DMS53 treated with DMSO at 0.1 percent for 48 hours (cell line): ENCODE measurements around the gene ITPKB.
A peak's percentile ranks its signal among the peaks of the same experiment; 100 is the strongest.

ENCODE experiments used
- DNase-seq: peaks from one replicate; lab custom pipeline; 2025; ENCODE audit not compliant: unreplicated experiment; lab: John Stamatoyannopoulos, UW

Gene ITPKB

DNA sequence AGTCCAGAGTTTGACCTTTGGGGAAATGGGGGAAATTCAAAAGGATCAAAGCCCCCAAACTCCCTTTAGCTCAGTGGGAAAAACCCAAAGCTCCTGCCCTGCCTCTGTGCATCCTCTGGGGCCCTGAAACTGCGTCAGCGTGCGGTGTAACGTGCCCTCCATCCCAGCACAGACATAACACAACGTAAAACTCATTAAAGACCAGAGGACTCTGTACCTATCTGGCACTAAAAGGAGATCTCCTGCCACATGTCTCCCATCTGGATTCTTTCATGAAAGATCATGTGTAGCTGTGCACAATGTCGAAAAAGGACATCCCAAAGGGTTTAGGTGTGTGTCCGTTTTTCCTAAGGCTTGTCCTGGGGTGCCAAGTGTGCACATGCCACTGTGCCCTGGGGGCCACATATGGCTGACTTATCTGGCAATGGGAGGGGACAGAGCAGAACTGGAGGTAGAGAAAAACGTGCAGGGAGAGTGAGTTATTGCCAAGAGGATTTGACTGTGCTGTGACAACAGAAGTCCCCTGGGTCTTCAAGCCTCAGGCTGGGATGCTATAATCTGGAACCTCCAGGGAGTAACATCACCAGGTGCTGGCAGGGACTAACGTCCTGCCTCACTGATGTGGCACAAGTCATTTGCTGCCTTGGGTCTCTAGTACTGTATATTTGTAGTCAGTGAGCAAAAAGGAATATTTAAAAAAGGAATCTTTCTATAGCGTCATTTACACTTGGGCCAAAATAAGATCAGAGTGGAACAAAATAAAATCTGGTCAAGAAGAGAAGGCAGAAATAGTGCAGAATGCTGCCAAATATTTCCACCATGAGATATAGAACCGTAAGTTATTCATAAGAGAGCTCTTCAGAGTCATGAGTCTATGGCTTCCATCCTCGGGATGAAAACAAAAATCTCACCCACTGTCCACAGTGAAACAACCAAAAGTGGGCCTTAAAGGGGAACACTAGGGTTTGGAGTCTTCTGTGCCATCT is 52.3 kb downstream of the ITPKB start:
- DNase-seq: no peak

DNA sequence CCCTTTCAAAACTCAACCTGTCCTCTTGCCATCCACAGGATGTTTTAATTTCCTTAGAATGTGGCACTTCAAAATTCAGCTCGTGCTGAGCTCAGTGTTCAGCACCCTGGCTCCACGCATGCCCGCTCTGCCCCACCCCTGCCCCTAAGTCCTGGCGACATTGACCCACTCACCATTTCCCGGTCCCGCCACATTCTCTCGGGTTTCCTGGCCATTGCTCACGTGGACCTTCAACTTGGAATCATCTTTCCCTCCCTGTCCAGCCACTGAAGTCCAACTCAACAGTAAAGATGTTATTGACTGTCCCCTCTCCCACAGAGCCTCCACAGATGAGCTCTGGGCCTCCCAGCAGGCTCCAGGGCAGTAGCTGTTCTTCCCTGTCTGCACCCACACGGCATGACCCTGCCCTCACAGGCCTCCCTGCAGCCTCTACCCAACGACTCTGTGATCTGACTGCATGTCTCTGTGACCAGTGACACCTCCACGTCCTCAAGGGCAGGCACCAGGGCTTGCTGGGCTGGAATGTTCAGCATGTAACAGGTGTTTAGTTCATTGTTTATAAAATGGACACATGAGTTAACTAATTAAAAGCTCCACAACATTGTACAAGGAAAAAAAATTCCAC is 53.8 kb downstream of the ITPKB start:
- no peak for DNase-seq

GRCh38 chr1:226684026-226684425 is 55.1 kb downstream of the ITPKB start:
- no peak for DNase-seq

DNA sequence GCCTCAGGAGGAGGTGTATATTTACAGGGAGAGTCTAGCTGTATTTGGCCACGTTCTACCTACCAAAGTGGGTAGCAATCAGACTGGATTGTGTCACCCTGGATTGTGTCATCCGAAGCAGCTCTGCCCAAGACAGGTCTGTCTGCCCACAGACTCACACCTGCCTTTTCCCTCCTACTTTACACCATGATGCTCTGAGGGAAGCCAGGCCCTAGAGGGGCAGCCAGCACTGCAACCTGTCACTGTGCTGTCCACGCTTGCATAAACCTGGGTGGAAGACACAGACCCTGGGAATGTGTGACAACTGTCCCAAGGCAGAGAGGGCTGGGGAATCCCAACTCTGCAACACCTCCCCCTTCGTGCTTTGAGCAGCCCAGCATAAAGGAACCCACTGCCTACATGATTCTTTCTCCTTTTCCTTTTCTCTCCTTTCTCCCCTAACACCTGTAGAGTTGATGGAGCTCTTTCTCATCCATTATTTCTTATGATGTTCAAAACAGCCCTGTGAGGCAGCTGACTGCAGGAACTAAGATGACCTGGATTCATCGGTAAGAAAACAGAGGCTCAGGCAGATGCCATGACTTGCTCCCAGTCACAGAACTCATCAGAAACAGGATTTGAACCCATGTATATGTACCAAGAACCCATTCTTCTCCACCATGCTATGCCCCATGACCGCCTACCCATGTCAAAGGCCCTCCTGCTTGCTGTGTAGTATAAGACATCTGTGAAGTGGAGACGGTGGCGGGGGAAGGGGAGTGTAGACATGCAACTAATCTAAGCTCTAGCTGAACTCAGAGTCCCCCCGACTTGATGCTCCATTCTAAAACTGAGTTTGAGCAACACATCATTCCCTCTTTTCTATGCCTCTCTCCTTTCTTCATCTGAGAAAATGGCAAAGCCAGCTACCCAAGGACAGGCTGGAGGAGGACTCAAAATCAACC is 55.9 kb downstream of the ITPKB start:
- peak; percentile 57 for DNase-seq

- DNase-seq: no peak
These were observed 57.2 kb downstream of the ITPKB start for GRCh38 chr1:226681652-226682493.

DNA sequence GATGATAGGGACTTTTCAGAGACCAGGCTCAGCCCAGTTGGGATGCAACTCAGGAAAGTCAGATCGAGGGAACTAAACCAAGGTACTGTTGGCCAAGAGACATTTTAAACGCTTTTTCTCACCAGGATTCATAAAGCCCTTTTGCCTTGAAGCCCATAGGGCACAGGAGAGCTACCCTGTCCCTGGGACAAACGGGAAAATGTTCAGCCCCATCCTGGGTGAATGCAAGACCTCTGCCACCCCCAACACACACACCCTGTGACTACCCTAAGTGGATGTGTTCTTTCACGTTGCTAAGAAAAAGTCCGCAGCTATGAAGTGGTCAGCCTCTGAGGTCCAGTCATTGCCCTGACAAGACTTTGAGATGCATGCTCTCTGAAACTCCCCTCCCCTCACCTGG is 58.4 kb downstream of the ITPKB start:
- no peak for DNase-seq

GRCh38 chr1:226679853-226680516 is 59.1 kb downstream of the ITPKB start:
- no peak for DNase-seq

GRCh38 chr1:226679262-226679661 is 59.8 kb downstream of the ITPKB start:
- DNase-seq: no peak

GRCh38 chr1:226678701-226679100 is 60.4 kb downstream of the ITPKB start:
- no peak for DNase-seq

- no peak for DNase-seq
These were observed 60.8 kb downstream of the ITPKB start for GRCh38 chr1:226678251-226678650.

- DNase-seq: peak; percentile 66
These were observed 61.8 kb downstream of the ITPKB start for GRCh38 chr1:226677027-226678020.

DNA sequence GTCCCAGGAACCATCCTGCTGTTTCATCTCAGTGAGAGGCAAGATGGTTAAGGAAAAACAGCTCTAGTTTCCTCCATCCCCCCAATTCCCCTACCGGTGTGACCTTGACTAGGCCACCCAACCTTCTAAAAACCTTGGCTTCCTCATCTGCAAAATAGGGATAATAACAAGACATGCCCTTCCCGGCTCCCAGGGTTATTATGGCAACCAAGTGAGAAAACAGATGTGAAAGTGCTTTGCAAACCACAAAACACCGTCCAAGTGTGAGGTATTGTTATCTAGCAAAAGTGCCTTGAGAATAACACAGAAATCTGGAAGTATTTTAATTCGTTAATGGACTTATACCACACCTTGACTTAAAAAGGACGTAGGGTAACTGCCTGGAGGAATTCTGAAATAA is 62.7 kb downstream of the ITPKB start:
- no peak for DNase-seq

DNA sequence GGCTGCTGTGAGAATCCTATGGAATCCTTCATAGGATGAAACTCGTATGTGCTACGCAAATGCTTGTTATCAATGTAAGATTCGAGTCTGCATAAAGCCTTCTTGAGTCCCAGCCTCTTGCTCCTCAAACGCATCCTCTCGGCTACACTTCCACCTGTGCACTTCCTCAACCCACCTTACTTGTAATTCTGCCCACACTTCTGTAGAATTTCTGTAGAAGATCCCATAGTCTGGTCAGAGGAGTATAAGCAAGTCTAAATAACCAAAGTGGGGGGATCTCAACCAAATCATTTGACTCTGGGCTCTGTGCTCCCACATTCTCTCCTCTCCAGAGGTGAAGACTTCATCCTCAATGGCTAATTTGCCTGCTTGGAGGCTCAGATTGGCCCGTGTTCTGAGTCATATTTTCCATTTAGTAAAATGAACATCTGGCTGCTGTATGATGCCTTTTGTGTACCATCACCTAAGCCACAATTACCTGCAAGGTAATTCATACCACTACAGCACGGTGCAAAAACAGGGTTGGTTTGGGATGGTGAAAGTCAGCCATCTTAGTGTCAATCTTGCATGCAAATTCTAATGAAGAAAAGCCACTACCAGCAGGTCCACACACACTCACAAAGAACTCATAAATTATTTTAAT is 63.2 kb downstream of the ITPKB start:
- DNase-seq: no peak

DNA sequence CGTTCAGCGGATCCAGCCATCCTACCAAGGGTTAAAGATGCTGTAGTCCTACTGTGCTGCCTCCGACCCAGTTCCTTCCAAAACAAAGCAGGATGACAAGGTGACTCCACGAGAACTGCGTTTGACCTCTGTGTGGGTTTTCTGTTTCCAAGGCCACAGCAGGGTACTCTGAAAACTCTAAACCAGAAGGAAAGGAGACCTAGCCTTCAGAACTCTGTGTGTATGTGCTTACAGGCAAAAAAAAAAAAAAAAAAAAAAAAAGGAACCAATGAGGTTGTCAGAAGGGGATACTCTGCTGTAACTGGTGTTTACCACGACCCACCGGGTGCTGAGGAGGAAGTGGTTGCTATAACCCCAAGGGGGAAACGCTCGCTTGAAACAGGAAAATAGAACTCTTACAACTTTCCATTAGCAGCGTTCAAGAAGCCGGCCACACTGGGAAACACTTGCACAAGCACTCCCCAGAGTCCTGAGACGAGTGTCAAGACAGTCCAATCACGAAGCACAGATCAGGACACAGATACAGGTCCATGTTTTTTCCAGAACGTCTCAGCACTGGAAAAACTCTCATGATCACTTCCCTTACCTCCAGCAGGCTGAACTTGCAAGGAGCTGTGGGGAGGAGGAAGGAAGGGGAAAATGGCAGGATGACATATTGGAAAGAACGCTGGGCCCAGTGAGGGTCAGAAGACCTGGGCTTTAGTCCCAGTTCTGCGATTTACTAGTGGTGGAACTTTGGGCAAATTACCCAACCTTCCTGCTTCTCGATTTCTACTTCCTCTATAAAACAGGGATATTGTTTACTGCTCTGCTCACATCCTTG is 64.0 kb downstream of the ITPKB start:
- DNase-seq: no peak

GRCh38 chr1:226672339-226672762 is 66.7 kb downstream of the ITPKB start:
- DNase-seq: peak; percentile 88

DNA sequence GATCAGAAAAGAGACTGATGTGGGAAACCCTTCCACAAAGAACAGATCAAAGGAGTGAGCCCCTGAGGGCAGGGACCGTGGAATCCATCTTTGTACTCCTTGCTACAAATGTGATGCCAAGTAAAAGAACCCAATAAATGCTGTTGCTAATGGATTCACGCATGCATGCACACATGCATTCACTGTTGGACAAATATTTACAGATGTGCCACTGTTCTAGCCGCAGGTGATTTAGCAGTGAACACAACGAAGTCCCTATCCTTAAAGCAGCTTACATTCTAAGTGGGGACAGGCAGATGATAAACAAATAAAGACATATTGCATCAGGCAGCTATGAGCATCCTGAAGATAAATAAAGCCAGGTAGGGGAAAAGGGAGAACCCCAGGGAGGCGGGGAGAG is 67.8 kb downstream of the ITPKB start:
- peak; percentile 95 for DNase-seq

- DNase-seq: no peak
These were observed 69.0 kb downstream of the ITPKB start for GRCh38 chr1:226670073-226670472.
